Duodenal mucosa (tissue), 2 donors: ENCODE data around the gene SPEM1.

Experiments used
- H3K27ac ChIP-seq: one replicate; pipeline ENCODE4 v1.7.0; 2013; ENCODE audit warnings: low read depth, low read length
- H3K27me3 ChIP-seq, 2 donors: one replicate each; pipeline ENCODE4 v1.7.0; 2013; ENCODE audit warnings: low read length in 2 of 2, control low read depth in 1 of 2; ENCODE audit not compliant: insufficient read depth in 2 of 2, control insufficient read depth in 1 of 2
- H3K36me3 ChIP-seq, 2 donors: one replicate each; pipeline ENCODE4 v1.7.0; 2013; ENCODE audit warnings: low read length in 2 of 2, control low read depth in 1 of 2; ENCODE audit not compliant: insufficient read depth in 2 of 2, control insufficient read depth in 1 of 2
- H3K4me1 ChIP-seq, 2 donors: one replicate each; pipeline ENCODE4 v1.7.0; 2013; ENCODE audit warnings: low read length in 2 of 2, control low read depth in 1 of 2; ENCODE audit not compliant: insufficient read depth in 2 of 2, control insufficient read depth in 1 of 2
- H3K4me3 ChIP-seq, 2 donors: one replicate each; pipeline ENCODE4 v1.7.0; 2013; ENCODE audit warnings: low read length in 2 of 2, low read depth in 1 of 2
- H3K9ac ChIP-seq, 2 donors: one replicate each; pipeline ENCODE4 v1.7.0; 2013; ENCODE audit warnings: low read length in 2 of 2, low read depth in 1 of 2
- H3K9me3 ChIP-seq, 2 donors: one replicate each; pipeline ENCODE4 v1.7.0; 2013; ENCODE audit warnings: low read length in 2 of 2, control low read depth in 1 of 2; ENCODE audit not compliant: control insufficient read depth in 1 of 2

SPEM1 gene

DNA sequence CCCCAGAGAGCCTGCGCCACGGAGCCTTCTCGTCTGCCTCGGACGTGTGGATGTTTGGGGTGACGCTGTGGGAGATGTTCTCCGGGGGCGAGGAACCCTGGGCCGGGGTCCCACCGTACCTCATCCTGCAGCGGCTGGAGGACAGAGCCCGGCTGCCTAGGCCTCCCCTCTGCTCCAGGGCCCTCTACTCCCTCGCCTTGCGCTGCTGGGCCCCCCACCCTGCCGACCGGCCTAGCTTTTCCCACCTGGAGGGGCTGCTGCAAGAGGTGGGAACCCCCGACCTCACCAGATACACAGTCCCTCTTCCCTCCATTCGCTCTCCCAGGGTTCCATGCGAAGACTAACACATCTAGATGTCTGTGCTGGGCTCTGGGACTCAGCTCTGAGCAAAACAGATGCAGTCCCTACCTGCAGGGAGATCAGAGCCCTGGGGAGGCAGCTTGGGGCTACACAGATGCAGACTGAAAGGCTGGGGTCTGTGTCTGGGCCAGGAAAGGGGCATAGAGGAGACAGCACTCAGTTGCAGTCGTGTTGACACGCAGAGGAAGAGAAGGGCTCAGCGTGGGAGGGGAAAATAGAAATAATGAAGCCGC, 35.5 kb upstream of the SPEM1 start:
- Histone ChIP-seq H3K4me1 (peaks cover 9 to 30% of the 10 kb centered on the region in 2 donors), H3K4me3 (peak overlapping the region; percentile 52 to 59), H3K27me3 (peaks cover 0 to 10% of the 10 kb centered on the region in 2 donors), H3K9me3 (no peaks in the 10 kb centered on the region), H3K9ac (no peak overlapping the region), H3K27ac (no peak overlapping the region), H3K36me3 (peaks cover 8 to 31% of the 10 kb centered on the region in 2 donors)

DNA sequence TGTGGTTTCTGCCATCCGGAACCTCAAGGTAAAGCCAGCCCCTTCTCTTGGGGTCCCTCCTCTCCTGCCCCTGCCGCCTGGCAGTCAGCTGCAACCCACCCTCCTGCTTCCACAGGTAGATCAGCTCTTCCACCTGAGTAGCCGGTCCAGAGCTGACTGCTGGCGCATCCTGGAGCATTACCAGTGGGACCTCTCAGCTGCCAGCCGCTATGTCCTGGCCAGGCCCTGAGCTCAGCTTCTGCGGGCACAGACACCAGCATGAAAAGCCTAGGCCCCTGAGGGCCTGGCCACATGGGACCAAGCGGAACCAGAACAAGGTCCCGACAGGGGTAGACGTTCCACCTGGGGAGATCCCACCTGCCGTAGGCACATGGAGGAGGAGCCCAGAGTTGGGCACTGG, 31.3 kb upstream of the SPEM1 start:
- no peak overlapping the region for H3K27ac ChIP-seq
- H3K4me1 ChIP-seq = peaks cover 6 to 12% of the 10 kb centered on the region in 2 donors
- H3K27me3 ChIP-seq = no peaks in the 10 kb centered on the region
- no peaks in the 10 kb centered on the region for H3K9me3 ChIP-seq
- no peak overlapping the region for H3K9ac ChIP-seq
- peaks cover 8 to 37% of the 10 kb centered on the region in 2 donors for H3K36me3 ChIP-seq
- no peak overlapping the region for H3K4me3 ChIP-seq

DNA sequence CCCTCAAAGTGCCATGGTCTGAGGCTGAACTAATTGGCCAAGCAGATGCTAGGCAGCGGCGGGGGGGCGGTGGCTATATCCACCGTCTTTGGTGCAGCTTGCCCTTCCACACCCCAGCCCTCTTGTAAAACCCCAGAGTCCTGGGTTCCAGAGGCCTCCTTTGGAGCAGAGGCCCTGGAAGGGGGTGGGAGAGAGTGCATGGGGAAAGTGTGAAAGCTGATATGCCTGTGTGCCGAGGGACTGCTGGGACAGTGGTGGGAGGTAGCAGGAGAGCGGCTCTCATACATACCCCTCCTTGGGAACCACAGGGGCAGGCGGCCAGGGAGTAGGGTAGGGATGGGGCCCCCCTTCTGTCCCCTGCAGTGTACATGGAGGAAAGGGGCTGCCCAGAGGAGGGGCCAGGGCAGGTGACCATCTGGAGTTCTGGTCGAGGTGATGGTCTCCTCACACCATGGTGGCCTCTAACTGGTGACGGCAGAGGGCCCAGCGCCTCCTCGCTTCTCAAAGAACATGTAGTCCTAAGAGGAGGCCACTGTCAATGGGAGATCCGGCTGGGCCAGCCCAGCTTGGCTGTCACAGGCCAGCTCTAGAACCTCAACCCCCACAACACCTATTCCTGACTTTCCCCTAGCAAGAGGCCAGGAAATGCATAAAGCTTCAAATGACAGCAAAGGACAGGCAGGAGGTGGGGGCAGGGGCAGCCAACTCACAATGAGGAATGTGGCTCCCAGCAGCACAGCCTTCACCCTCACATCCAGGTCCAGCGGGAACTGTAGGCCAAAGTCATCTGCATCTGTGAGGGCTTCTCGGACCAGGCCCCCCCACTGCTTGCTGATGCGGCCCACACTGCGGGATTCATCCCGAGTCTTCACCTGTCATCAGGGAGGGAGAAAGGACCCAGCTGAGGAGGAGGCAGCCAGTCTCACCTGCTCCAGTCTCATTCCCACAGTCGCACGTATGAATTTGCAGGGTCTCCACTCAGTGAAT, 29.9 kb upstream of the SPEM1 start:
- Histone ChIP-seq H3K9ac (no peak overlapping the region), H3K4me1 (peaks cover 10 to 14% of the 10 kb centered on the region in 2 donors), H3K36me3 (peaks cover 5 to 32% of the 10 kb centered on the region in 2 donors), H3K27me3 (no peaks in the 10 kb centered on the region), H3K9me3 (no peaks in the 10 kb centered on the region), H3K4me3 (no peak overlapping the region), H3K27ac (no peak overlapping the region)

DNA sequence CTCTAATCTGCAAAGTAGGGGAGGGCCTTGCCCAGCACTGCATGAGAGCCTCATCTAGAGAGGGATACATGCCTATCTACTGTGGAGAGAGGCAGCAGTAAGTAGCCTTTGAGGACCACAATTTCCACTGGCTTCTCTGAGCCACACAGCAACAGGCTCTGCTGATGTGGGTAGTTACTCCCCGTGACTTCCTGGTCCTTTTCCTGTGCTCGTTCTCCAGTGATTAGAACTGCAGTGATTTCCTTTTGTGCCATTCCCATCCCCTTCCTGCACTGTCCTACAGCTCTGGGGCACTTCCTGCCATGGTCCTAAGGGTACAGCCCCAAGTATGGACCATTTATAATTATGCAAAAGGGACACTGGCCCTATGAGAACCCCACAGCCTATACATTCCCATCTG, 28.8 kb upstream of the SPEM1 start:
- Histone ChIP-seq H3K9ac (no peak overlapping the region), H3K4me3 (no peak overlapping the region), H3K4me1 (peaks cover 10 to 14% of the 10 kb centered on the region in 2 donors), H3K27me3 (no peaks in the 10 kb centered on the region), H3K27ac (no peak overlapping the region), H3K9me3 (no peaks in the 10 kb centered on the region), H3K36me3 (peaks cover 5 to 26% of the 10 kb centered on the region in 2 donors)

DNA sequence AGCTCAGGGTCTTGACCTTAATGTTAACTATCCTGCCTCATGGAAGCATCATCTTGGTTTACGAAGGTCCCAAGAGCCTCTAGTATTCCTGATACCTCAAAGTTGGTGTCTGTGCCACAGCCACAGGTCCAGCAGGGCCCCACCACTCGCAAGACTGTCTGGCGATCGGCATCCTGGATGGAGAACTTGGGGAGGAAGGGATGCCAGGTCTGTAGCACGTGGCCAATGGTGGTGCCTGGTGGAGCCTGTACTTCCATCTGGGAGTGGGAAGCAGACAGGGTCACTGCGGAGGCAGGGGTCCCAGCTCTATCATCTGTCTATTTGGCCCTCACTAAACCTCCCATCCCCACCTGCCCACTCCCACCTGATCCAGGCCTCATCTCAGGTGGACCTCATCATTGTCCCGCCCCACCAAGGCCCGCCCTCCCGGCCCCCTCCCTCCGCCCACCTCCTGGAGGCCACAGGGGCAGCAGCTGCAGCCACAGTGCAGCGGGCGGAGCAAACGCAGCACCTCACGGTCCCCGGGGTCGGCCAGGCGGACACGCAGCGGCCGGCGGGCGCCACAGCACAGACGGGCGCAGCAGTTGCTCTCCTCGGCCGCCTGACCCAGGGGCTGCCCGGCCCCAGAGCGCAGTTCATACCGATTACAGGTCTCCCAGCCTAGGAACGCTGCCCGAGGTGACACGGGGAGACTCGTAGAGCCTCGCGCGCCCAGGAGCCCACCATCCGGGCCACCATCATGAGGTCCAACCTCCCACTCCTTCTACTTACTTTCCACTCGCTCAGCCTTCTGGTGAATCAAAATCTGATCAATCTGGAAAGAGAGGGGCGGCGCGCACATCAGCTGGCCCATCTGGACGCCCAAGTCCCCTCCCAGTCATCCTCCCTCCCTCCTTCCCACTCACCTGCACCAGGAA, 27.2 kb upstream of the SPEM1 start:
- Histone ChIP-seq H3K4me3 (peak overlapping the region; percentile 82 to 86), H3K27me3 (no peaks in the 10 kb centered on the region), H3K36me3 (peaks cover 5 to 21% of the 10 kb centered on the region in 2 donors), H3K27ac (no peak overlapping the region), H3K4me1 (peaks cover 10 to 14% of the 10 kb centered on the region in 2 donors), H3K9ac (peak overlapping the region; percentile 64 to 67), H3K9me3 (no peaks in the 10 kb centered on the region)

DNA sequence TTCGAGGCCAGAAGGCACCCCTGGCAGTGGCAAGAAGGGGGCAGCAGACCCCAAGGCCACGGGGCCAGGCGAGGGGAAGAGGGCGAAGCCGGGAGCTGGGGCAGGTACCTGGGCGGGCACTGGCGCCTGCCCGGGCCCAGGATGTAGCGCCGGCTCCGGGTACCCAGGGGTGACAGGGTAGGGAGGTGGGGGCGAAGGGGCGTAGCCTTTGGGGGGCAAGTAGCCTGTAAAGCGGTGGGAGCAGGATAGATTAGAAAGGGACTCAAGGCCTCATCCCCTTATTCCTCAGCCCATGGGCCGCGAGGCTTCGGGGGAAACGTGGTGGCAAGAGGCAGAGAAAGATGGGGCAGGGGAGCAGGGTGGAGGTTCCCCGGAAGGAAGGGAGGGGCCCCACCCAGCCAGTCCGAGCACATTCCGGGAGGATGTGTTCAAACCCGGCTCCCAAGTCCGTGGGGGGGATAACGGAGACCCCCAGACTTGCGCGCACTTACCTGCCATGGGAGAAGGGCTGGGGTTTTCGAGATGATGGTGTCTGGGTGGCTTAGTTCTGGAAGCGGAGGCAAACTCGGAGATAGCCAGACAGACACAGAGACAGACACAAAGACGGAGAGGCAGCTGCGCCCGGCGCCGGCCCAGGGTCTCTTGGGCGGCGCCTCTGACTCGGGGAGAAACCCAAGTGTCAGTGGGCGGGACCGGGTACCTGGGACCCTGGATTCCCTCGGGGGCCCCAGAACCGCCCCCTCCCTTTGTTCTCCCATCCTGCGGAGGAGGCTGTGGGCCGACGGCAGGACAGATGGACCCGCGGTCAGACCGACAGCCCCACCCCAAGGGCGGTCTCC, 26.3 kb upstream of the SPEM1 start:
- H3K27me3 ChIP-seq = no peaks in the 10 kb centered on the region
- H3K36me3 ChIP-seq = peaks cover 5 to 13% of the 10 kb centered on the region in 2 donors
- peak overlapping the region; percentile 82 to 86 for H3K4me3 ChIP-seq
- peak overlapping the region; percentile 90 for H3K27ac ChIP-seq
- H3K9ac ChIP-seq = peak overlapping the region; percentile 64 to 67
- peaks cover 10 to 14% of the 10 kb centered on the region in 2 donors for H3K4me1 ChIP-seq
- no peaks in the 10 kb centered on the region for H3K9me3 ChIP-seq

DNA sequence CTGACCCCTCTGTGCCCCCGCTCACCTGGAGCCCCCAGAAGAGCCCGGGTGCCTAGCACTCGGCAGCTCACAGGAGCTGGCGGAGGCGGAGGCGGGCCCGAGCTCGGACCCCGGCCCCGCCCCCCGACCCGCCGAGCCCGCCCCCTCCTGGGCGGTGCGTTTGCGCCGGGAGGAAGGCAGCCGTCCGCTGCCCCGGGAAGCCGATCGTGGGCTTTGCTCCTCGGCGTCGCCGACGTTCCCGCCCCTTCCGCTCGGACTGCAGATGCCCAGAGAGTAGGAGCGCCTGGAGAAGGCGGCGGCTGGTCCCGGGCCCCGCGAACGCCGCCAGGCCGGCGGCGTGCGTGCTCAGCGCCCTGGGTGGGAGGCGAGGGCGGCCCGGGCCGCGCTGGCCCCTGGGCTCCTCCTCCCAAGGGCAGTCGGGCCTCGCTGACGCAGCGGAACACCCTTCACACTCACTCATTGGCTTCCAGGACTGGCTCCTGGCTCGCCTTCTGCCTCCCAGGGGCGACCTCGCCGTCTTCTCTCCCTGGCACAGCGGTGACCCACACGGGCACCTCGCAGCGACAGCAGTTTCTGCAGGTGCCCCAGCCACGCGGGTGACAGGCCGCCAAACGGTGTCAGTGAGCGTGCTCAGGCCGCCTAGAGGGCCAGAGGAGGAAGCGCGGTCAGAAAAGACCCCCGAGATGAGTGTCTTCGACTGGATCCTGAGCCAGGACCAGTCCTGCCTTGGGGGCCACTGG, 25.5 kb upstream of the SPEM1 start, which contains the start of gene PLSCR3:
Gene PLSCR3, minus strand, starts transcription at position 74 of the 740 bp plus-strand sequence. CDS start 415 bp downstream, outside the sequence.
- Histone ChIP-seq H3K4me1 (peaks cover 10 to 14% of the 10 kb centered on the region in 2 donors), H3K27ac (peak within 1 kb of the TSS; percentile 90), H3K4me3 (peak within 1 kb of the TSS; percentile 82 to 86), H3K27me3 (no peaks in the 10 kb centered on the region), H3K9me3 (no peaks in the 10 kb centered on the region), H3K36me3 (peaks cover 0 to 5% of the 10 kb centered on the region in 2 donors), H3K9ac (peak within 1 kb of the TSS; percentile 67 to 95)

DNA sequence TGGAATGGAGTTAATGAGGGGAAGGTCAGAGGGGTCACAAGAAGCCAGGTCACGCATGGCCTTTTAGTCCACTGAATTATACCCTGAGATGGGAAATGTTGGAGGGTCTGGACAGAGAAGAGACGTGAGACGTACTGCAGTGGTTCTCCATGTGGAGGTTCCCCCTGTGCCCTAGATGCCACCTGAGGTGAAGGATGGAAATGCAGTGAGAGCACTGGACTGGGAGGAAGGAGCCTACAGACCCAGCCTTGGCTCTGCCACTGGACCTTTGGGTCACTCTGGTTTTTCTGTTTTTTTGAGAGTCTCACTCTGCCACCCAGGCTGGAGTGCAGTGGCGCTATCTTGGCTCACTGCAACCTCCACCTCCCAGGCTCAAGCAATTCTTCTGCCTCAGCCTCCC, 24.0 kb upstream of the SPEM1 start:
- H3K9ac ChIP-seq = no peak overlapping the region
- no peaks in the 10 kb centered on the region for H3K27me3 ChIP-seq
- no peak overlapping the region for H3K27ac ChIP-seq
- H3K4me1 ChIP-seq = peaks cover 10 to 14% of the 10 kb centered on the region in 2 donors
- no peak overlapping the region for H3K4me3 ChIP-seq
- no peaks in the 10 kb centered on the region for H3K36me3 ChIP-seq
- H3K9me3 ChIP-seq = no peaks in the 10 kb centered on the region
